GM21515 (cell line): Measurements from ENCODE around the gene RBM15.

Experiments
- ATAC-seq: cut with Tn5 transposase; IDR thresholded peaks from one replicate; pipeline ENCODE4 v1.9.1; 2021; ENCODE audit not compliant: unreplicated experiment

RBM15 gene

GRCh38 chr1:110321045-110321444 lies 18.1 kb upstream of the RBM15 start:
- no peak for ATAC-seq

- no peak for ATAC-seq
Observed at GRCh38 chr1:110321846-110322245, 17.3 kb upstream of the RBM15 start.

GRCh38 chr1:110324667-110325066 lies 14.5 kb upstream of the RBM15 start:
- ATAC-seq: no peak

- no peak for ATAC-seq
Observed at GRCh38 chr1:110326826-110327225, 12.4 kb upstream of the RBM15 start.

- no peak for ATAC-seq
Observed at GRCh38 chr1:110328274-110328673, 10.9 kb upstream of the RBM15 start.

GRCh38 chr1:110328700-110329099 lies 10.5 kb upstream of the RBM15 start:
- no peak for ATAC-seq

GRCh38 chr1:110335265-110335664 lies 3.9 kb upstream of the RBM15 start:
- ATAC-seq: no peak

GRCh38 chr1:110336300-110337039 lies 2.7 kb upstream of the RBM15 start:
- no peak for ATAC-seq

- no peak for ATAC-seq
Observed at GRCh38 chr1:110337704-110338308, 1.4 kb upstream of the RBM15 start.

GRCh38 chr1:110338309-110338885 lies 780 bp upstream of the RBM15 start:
- peak; percentile 71 for ATAC-seq

- no peak for ATAC-seq
Observed at GRCh38 chr1:110339407-110340206, 430 bp downstream of the RBM15 start.

- no peak for ATAC-seq
Observed at GRCh38 chr1:110340207-110340468, 961 bp downstream of the RBM15 start.

GRCh38 chr1:110341146-110341871 lies 2.1 kb downstream of the RBM15 start:
- no peak for ATAC-seq

GRCh38 chr1:110341872-110342331 lies 2.7 kb downstream of the RBM15 start:
- ATAC-seq: no peak

- ATAC-seq: no peak
Observed at GRCh38 chr1:110343249-110343648, 4.1 kb downstream of the RBM15 start.

- no peak for ATAC-seq
Observed at GRCh38 chr1:110344152-110344551, 5.0 kb downstream of the RBM15 start.

GRCh38 chr1:110345480-110345879 lies 6.3 kb downstream of the RBM15 start:
- no peak for ATAC-seq

GRCh38 chr1:110346690-110347089 lies 7.5 kb downstream of the RBM15 start:
- no peak for ATAC-seq

GRCh38 chr1:110347182-110347893 lies 8.2 kb downstream of the RBM15 start:
- no peak for ATAC-seq

- no peak for ATAC-seq
Observed at GRCh38 chr1:110348050-110348449, 8.9 kb downstream of the RBM15 start.
